Trophoblast cell (in vitro differentiated cells and primary cell): ENCODE data around the gene DNAH3.
A peak's percentile ranks its signal among the peaks of the same experiment; 100 is the strongest.

ENCODE experiments used
- DNase-seq, 2 donors: peaks; one replicate each; pipeline ENCODE4 v3.0.0-alpha.2; 2016
- H2AFZ ChIP-seq: 2 replicates; pipeline ENCODE4 v1.6.1; 2013; ENCODE audit warnings: low read length, moderate library complexity, mild to moderate bottlenecking; ENCODE audit not compliant: insufficient read depth, poor library complexity
- H2AK5ac ChIP-seq: 2 replicates; pipeline ENCODE4 v1.6.1; 2013; ENCODE audit warnings: mild to moderate bottlenecking, low read length
- H2BK120ac ChIP-seq: 2 replicates; pipeline ENCODE4 v1.6.1; 2013; ENCODE audit warnings: low read length, mild to moderate bottlenecking, moderate library complexity; ENCODE audit not compliant: insufficient read depth, poor library complexity
- H2BK12ac ChIP-seq: 2 replicates; pipeline ENCODE4 v1.6.1; 2013; ENCODE audit warnings: mild to moderate bottlenecking, low read length, moderate library complexity
- H2BK5ac ChIP-seq: 2 replicates; pipeline ENCODE4 v1.6.1; 2013; ENCODE audit warnings: low read length, low read depth, moderate library complexity, mild to moderate bottlenecking; ENCODE audit not compliant: poor library complexity
- H3K14ac ChIP-seq: 2 replicates; pipeline ENCODE4 v1.6.1; 2013; ENCODE audit warnings: mild to moderate bottlenecking, low read length
- H3K18ac ChIP-seq: 2 replicates; pipeline ENCODE4 v1.6.1; 2013; ENCODE audit warnings: mild to moderate bottlenecking, low read length
- H3K23ac ChIP-seq: 2 replicates; pipeline ENCODE4 v1.6.1; 2013; ENCODE audit warnings: low read length
- H3K27ac ChIP-seq: 2 replicates; pipeline ENCODE4 v1.5.1; 2013; ENCODE audit warnings: low read depth, mild to moderate bottlenecking, inconsistent platforms, low read length, moderate library complexity
- H3K27me3 ChIP-seq: 2 replicates; pipeline ENCODE4 v1.6.1; 2013; ENCODE audit warnings: inconsistent platforms, mild to moderate bottlenecking, low read length, moderate library complexity; ENCODE audit not compliant: insufficient read depth
- H3K36me3 ChIP-seq, 2 experiments: 1 replicate in 1 of 2; 2 replicates in 1 of 2; pipeline ENCODE4 v1.6.1; 2013; ENCODE audit warnings: low read length in 2 of 2, mild to moderate bottlenecking in 2 of 2, moderate library complexity in 1 of 2; ENCODE audit not compliant: insufficient read depth in 2 of 2, control insufficient read depth in 1 of 2
- H3K4ac ChIP-seq: 2 replicates; pipeline ENCODE4 v1.6.1; 2013; ENCODE audit warnings: low read depth, mild to moderate bottlenecking, low read length, moderate library complexity
- H3K4me1 ChIP-seq, 2 experiments: 1 replicate in 1 of 2; 2 replicates in 1 of 2; pipeline ENCODE4 v1.6.1; 2013; ENCODE audit warnings: low read length in 2 of 2, mild to moderate bottlenecking in 2 of 2, moderate library complexity in 1 of 2; ENCODE audit not compliant: insufficient read depth in 2 of 2, control insufficient read depth in 1 of 2
- H3K4me2 ChIP-seq: 2 replicates; pipeline ENCODE4 v1.6.1; 2013; ENCODE audit warnings: inconsistent platforms, mild to moderate bottlenecking, low read length, moderate library complexity
- H3K4me3 ChIP-seq: 2 replicates; pipeline ENCODE4 v1.5.1; 2013; ENCODE audit warnings: mild to moderate bottlenecking, low read depth, low read length, inconsistent platforms
- H3K79me1 ChIP-seq: one replicate; pipeline ENCODE4 v1.6.1; 2013; ENCODE audit warnings: low read length
- H3K79me2 ChIP-seq: 2 replicates; pipeline ENCODE4 v1.6.1; 2013; ENCODE audit warnings: low read length, mild to moderate bottlenecking; ENCODE audit not compliant: control insufficient read depth, insufficient read depth, poor library complexity
- H3K9ac ChIP-seq: 2 replicates; pipeline ENCODE4 v1.6.1; 2013; ENCODE audit warnings: mild to moderate bottlenecking, low read length
- H3K9me3 ChIP-seq: 2 replicates; pipeline ENCODE4 v1.6.1; 2013; ENCODE audit warnings: low read depth, mild to moderate bottlenecking, control low read depth, inconsistent platforms, low read length; ENCODE audit not compliant: insufficient read depth
- H4K12ac ChIP-seq: 2 replicates; pipeline ENCODE4 v1.6.1; 2013; ENCODE audit warnings: low read depth, mild to moderate bottlenecking, low read length, moderate library complexity
- H4K8ac ChIP-seq: 2 replicates; pipeline ENCODE4 v1.6.1; 2013; ENCODE audit warnings: low read depth, mild to moderate bottlenecking, low read length, moderate library complexity
- H4K91ac ChIP-seq: one replicate; pipeline ENCODE4 v1.6.1; 2013; ENCODE audit warnings: low read depth, mild to moderate bottlenecking, low read length, moderate library complexity
- WGBS: extraction: QIAGEN DNeasy Blood & Tissue Kit; methylation state at CpG from one replicate; pipeline ENCODE4 v1.1.7; 2013; ENCODE audit warnings: missing lambda C conversion rate; ENCODE audit not compliant: insufficient read length, insufficient coverage; ENCODE audit errors: extremely low coverage; 5-methylcytosine and 5-hydroxymethylcytosine counted together

Gene DNAH3

DNA sequence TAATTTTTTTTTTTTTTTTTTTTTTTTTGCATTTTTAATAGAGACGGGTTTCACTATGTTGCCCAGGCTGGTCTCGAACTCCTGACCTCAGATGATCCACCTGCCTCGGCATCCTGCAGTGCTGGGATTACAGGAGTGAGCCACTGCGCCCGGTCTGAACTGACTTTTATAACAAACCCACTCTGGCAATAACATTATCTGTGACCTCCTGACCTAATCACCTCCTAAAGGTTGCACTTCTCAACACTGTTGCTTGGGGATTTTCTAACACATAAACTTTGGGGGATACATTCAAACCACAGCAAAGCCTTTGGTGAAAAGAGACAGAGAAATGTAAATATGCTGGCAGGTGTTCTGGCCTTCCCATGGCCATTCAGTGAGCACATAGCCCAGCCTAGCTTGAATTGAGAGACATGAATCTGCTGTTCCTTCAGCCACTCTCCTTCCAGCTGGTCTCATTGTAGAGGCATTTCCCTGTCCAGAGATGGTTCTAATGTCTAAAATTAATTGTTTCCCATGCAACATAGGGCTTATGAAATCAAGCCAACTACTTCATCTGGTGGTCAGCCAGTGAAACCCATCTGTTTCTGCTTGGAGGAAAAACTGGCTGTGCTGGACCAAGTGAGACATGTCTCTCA lies 221.8 kb downstream of the DNAH3 start:
- no peaks in the 10 kb centered on the region for H3K9me3 ChIP-seq
- DNase-seq = no peak
- H3K79me2 ChIP-seq = no peaks in the 10 kb centered on the region
- H2BK120ac ChIP-seq = no peak overlapping the region
- no peak overlapping the region for H3K4ac ChIP-seq
- H2BK12ac ChIP-seq = no peak overlapping the region
- no peak overlapping the region for H3K4me3 ChIP-seq
- no peak overlapping the region for H3K27ac ChIP-seq
- no peak overlapping the region for H3K18ac ChIP-seq
- H3K23ac ChIP-seq = no peak overlapping the region
- H2AK5ac ChIP-seq = no peak overlapping the region
- WGBS = no CpG with 5 or more reads among the region's 5 CpGs
- peaks cover 4 to 9% of the 10 kb centered on the region in 2 experiments for H3K4me1 ChIP-seq
- H3K79me1 ChIP-seq = no peaks in the 10 kb centered on the region
- no peak overlapping the region for H3K9ac ChIP-seq
- H2BK5ac ChIP-seq = no peak overlapping the region
- no peak overlapping the region for H2AFZ ChIP-seq
- H3K36me3 ChIP-seq = peaks cover 0 to 2% of the 10 kb centered on the region in 2 experiments
- no peaks in the 10 kb centered on the region for H3K27me3 ChIP-seq
- no peak overlapping the region for H4K91ac ChIP-seq
- H4K8ac ChIP-seq = no peak overlapping the region
- no peak overlapping the region for H3K14ac ChIP-seq
- no peak overlapping the region for H4K12ac ChIP-seq
- H3K4me2 ChIP-seq = no peak overlapping the region

DNA sequence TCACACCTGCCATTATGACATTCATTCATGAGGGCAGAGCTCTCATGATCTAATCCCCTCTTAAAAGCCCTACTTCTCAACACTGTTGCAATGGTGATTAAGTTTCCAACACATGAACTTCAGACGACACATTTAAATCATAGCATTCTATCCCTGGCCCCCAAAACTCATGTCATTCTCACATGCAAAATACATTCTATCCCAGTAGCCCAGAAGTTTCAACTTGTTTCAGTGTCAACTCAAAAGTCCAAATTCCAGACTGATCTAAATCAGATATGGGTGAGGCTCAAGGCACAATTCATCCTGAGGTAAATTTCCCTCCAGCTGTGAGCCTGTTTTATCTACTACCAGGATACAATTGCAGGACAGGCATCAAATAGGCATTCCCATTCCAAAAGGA lies 224.9 kb downstream of the DNAH3 start:
- H3K79me1 ChIP-seq = no peaks in the 10 kb centered on the region
- no peak overlapping the region for H3K9ac ChIP-seq
- H3K27me3 ChIP-seq = no peaks in the 10 kb centered on the region
- H2BK5ac ChIP-seq = no peak overlapping the region
- H3K27ac ChIP-seq = no peak overlapping the region
- H3K4me3 ChIP-seq = no peak overlapping the region
- WGBS = no CpG with 5 or more reads among the region's 1 CpG
- H2BK12ac ChIP-seq = no peak overlapping the region
- H3K14ac ChIP-seq = no peak overlapping the region
- peaks cover 2% of the 10 kb centered on the region in 2 experiments for H3K36me3 ChIP-seq
- H3K9me3 ChIP-seq = no peaks in the 10 kb centered on the region
- H4K91ac ChIP-seq = no peak overlapping the region
- H3K4ac ChIP-seq = no peak overlapping the region
- no peak overlapping the region for H2AFZ ChIP-seq
- H2BK120ac ChIP-seq = no peak overlapping the region
- H3K4me2 ChIP-seq = no peak overlapping the region
- H3K79me2 ChIP-seq = no peaks in the 10 kb centered on the region
- peak; percentile 38 to 82 for DNase-seq
- peaks cover 2 to 3% of the 10 kb centered on the region in 2 experiments for H3K4me1 ChIP-seq
- H2AK5ac ChIP-seq = no peak overlapping the region
- H4K12ac ChIP-seq = no peak overlapping the region
- H3K23ac ChIP-seq = no peak overlapping the region
- no peak overlapping the region for H3K18ac ChIP-seq
- H4K8ac ChIP-seq = no peak overlapping the region

DNA sequence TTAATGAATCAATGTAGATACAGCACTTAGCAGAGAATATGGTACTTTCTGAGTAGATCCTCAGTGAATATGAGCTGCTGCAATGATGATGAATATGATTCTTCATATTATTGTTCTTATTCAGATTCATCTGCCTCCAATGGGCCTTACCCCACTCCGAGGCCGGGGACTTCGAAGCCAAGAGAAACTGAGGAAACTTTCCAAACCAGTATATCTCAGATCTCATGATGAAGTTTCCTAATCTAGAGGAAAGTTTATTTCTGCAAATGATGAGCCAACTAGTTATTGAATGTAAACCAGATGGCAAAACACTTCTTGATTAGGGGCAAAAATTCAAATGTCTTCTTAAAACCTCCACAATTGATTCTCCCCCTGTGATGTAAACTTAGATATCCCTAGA lies 226.8 kb downstream of the DNAH3 start:
- no peak overlapping the region for H3K4ac ChIP-seq
- no peak overlapping the region for H2AK5ac ChIP-seq
- H3K79me2 ChIP-seq = no peaks in the 10 kb centered on the region
- H3K36me3 ChIP-seq = peaks cover 2% of the 10 kb centered on the region in 2 experiments
- no peak overlapping the region for H4K8ac ChIP-seq
- no peak overlapping the region for H3K18ac ChIP-seq
- no peak overlapping the region for H3K14ac ChIP-seq
- no peak for DNase-seq
- no peak overlapping the region for H2AFZ ChIP-seq
- no peaks in the 10 kb centered on the region for H3K4me1 ChIP-seq
- no peak overlapping the region for H4K91ac ChIP-seq
- no peak overlapping the region for H3K4me3 ChIP-seq
- H3K9me3 ChIP-seq = no peaks in the 10 kb centered on the region
- H3K9ac ChIP-seq = no peak overlapping the region
- no peak overlapping the region for H3K27ac ChIP-seq
- no peak overlapping the region for H2BK12ac ChIP-seq
- no peak overlapping the region for H3K4me2 ChIP-seq
- WGBS = no CpG with 5 or more reads among the region's 3 CpGs
- H2BK5ac ChIP-seq = no peak overlapping the region
- no peak overlapping the region for H3K23ac ChIP-seq
- H4K12ac ChIP-seq = no peak overlapping the region
- no peaks in the 10 kb centered on the region for H3K79me1 ChIP-seq
- H3K27me3 ChIP-seq = no peaks in the 10 kb centered on the region
- no peak overlapping the region for H2BK120ac ChIP-seq

DNA sequence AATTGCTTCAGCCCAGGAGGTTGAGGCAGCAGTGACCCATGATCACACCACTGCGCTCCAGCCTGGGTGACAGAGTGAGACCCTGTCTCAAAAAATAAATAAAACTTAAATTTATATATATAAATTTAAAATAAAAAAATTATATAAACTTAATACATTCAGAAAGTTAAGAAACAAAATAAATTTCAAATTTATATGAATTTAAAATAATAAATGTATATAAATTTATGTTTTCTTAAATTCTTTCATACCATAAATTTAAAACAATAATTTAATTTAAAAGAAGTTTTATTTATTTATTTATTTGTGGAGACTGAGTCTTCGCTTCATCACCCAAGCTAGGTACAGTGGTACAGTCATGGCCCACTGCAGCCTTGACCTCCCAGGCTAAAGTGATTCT lies 229.8 kb downstream of the DNAH3 start:
- Histone ChIP-seq H2AK5ac (no peak overlapping the region), H3K9me3 (no peaks in the 10 kb centered on the region), H4K91ac (no peak overlapping the region), H3K79me2 (no peaks in the 10 kb centered on the region), H3K4me1 (no peaks in the 10 kb centered on the region), H2BK12ac (no peak overlapping the region), H2BK120ac (no peak overlapping the region), H3K4ac (no peak overlapping the region), H3K79me1 (no peaks in the 10 kb centered on the region), H3K14ac (no peak overlapping the region), H3K4me2 (no peak overlapping the region), H3K27me3 (no peaks in the 10 kb centered on the region), H3K23ac (no peak overlapping the region), H3K36me3 (peaks cover 2% of the 10 kb centered on the region in 2 experiments), H3K27ac (no peak overlapping the region), H2BK5ac (no peak overlapping the region), H4K8ac (no peak overlapping the region), H3K18ac (no peak overlapping the region), H3K9ac (no peak overlapping the region), H2AFZ (no peak overlapping the region), H4K12ac (no peak overlapping the region), H3K4me3 (no peak overlapping the region)
- no peak for DNase-seq
- WGBS = no CpG with 5 or more reads among the region's 2 CpGs
